GM19463 (cell line): ENCODE measurements around the gene CBLB.
A peak's percentile ranks its signal among the peaks of the same experiment; 100 is the strongest.

ENCODE experiments used
- ATAC-seq: cut with Tn5 transposase; IDR thresholded peaks from one replicate; pipeline ENCODE4 v1.9.1; 2021; ENCODE audit warnings: mild to moderate bottlenecking, moderate library complexity; ENCODE audit not compliant: unreplicated experiment

CBLB gene

DNA sequence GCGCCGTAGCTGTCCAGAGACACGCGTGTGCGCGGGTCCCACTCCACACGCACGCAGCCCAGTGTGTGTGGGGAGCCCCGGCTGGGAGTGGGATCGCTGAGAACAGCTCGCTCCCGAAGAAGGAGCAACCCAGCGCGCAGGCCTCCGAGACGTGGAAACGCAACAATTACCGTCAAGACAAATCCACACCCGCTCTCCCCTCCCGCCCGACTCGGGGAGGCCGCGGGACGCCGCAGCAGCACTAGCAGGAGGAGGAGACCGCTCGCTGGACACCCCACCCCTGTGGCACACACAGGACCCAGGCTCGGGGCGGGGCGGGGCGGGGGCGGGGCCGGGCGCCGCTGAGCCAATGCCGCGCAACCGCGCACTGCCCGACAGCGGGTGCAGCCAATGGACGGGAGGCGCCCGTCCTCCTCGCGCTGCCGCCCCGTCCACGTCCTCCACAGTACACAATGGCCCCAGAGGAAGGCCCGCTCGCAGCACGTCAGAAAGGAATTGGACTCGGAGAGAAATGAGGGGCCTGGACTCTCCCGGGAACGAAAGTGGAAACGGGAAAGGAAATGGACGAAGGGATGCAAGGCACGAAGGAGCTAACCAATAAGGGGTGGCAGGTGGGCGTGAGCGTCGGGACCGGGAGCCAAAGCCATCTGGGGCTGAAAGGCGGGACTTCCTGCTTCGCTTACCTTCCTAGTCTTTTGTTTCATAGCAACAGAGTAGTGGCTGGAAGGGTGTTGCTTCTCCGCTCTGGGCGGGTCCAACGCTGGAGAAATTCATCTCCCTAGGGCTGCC is at the start of gene CBLB:
TSS of gene CBLB (minus strand) at position 271 of the 789 bp plus-strand sequence. CDS start 1,435 bp downstream, outside the sequence.
- ATAC-seq: peak; percentile 81

DNA sequence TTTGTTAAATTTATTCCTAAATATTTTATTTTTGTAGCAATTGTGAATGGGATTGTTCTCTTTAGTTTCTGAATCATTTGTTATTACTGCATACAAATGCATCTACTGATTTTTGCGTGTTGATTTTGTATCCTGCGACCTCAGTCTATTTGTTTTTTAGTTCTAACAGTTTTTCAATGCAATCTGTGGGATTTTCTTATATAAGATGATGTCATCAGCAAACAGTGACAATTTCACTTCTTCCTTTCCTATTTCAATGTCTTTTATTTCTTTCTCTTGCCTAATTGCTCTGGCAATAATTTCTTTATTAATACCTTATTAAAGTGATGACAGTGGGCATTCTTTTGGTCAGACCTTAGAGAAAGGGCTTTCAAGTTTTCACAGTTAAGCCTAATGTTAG is 48.0 kb upstream of the CBLB start:
- no peak for ATAC-seq

DNA sequence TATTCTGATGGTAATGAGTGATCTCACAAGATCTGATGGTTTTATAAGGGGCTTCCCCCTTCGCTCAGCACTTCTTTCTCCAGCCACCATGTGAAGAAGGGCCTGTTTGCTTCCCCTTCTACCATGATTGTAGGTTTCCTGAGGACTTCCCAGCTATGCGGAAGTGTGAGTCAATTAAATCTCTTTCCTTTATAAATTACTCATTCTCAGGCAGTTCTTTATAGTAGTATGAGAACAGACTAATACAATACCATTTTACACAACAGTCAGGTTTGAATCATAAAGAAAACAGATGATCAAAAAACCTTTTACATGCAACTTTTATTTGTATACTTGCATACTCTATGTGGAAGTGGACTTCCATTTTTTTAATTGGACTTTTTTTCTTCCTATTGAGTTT is 46.7 kb upstream of the CBLB start:
- ATAC-seq: no peak

DNA sequence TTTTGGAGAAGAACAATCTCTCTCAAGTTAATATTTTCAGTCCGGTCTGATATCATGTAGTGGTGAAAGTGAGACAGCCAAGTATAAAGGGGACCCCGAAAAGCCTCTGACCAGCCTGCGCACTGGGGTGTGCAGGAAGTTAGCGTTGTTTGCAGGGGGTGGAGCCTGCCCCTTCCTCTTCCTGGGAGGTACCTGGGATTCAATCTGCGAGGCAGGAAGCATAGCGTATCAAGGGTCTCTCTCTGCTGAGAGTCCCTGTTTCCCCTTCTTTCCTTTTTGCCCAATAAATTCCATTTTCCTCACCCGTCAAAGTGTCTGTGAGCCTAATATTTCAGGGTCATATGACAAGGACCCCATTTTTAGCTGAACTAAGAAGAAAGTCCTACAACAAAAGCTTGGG is 44.8 kb upstream of the CBLB start:
- no peak for ATAC-seq

DNA sequence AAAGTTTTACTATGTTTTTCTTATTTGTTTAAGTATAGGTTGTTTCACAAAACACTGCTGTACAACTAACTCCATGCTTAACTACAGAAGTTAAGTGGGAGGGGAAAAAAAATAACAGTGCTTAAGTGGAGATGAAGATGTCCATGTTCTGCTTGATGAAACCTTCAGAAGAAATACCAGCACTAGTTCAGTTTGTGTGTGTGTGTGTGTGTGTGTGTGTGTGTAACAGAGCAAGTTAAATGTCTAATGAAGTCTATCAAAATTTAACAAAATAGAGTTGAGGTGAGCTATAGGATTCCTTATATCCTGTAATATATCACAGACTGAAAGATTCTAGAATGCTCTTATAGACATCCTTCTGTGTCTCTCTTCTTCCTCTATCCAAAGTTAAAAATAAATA is 44.1 kb upstream of the CBLB start:
- ATAC-seq: no peak

DNA sequence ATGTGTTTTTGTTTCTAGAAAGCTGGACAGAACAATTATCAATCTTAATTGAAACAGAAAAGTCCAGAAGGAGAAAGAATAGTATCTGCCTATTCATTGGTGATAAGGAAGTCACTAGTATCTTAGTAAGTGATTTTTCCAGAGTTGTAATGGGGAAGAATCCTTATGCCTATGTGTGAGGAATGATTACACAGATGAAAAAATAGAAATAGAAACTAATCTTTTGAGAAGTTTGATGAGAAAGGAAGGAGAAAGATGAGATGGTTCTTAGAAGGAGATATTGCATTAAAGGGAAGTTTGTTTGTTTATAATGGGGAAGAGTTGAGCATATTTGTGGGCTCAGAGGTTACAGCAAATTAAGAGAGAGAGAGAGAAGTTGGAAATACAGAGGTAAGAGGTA is 42.7 kb upstream of the CBLB start:
- ATAC-seq: no peak

DNA sequence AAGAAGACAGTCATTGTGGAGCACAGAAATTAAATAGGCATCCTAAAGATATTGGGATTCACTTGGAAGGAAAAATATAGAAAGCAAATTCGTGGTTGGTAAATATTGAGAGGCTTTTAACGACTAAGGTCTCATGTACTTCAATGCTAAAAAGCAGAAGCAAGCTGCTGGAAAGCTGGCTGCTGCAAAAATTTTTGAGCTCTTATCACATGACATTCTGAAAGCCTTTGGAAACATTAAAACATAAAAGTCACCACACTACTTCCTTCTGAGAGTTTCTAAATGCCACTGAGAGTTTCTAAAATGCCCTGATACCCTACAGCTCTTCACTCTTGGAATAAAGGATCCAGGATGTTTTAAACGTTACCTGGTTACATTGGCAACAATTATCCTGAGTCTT is 39.0 kb upstream of the CBLB start:
- ATAC-seq: peak; percentile 60

DNA sequence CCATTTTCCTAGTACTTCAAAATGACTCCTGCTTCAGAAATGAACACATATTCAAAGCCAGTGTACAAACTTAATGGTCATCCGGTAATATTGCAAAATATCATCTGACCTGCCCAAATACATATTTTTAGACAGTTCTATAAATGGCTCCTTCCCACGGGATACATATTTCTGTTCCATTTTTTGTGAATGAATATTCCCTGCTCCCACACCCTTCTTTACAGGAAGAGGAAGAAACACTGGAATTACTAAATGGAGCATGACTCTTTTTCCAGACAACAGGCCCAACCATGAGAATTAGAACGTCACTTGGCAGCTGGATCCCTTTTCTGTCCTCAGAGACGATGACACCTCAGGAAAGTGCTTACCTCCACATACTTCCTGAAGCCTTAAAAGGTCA is 38.0 kb upstream of the CBLB start:
- ATAC-seq: no peak

DNA sequence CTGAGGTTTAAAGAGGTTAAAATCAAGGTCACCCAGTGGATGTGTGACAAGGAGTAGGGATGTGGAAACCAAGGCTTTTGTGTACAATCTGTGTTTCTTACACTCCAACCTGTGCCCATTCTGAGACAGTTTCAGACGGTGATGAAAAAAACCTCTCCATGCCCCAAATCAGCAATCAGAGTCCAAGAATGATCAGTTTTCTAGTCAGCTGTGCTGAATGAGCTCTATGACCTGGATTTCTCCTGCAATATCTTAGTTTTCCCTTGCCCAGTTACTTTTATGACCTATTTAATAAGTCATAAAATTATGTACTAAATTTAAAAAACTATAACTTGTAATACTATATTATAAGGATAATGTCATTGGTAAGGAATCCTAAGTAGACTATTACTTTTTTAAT is 37.5 kb upstream of the CBLB start:
- no peak for ATAC-seq

DNA sequence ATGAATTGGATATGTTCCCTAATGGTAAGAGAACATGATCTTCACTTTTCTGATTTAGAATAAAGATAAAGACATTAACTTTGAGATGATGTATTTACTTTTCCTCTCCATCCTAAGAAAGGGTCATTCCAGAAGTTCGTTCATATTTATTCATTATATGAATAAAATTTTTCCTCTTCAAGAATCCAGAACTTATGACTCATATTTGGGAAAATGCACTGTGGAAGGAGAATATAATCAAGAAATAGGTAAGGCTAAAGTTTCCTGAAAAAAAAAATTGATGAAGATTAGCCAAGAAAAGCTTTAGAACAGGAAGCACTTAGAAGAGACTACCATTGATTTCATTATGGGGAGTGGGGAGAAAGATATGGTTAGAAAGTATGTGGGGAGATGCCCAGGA is 36.5 kb upstream of the CBLB start:
- ATAC-seq: no peak

DNA sequence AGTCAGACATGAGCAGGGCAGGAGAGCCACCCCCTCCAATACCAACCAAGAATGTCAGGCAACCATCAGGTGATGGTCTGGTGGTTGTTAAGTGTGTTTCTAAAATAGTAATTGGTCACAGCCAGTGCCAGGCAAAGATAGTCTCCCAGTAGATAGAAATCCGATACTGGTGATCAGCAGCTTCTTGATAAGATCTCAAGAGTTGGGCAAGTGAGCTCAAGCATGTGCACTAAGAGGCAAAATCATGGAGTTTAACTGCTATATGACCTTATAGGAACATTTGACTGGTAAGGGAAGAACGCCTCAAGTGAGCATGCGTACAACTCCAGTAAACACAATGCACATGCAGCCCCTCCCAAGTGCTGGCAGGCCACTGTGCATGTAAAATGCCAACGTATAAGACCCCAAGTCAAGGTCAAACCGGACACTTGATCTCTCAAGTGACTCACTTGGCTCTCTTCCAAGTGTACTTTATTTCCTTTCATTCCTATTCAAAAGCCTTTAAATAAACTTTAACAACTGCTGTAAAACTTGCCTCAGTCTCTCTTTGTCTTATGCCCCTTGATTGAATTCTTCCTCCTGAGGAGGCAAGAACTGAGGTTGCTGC is 36.0 kb upstream of the CBLB start:
- ATAC-seq: no peak

DNA sequence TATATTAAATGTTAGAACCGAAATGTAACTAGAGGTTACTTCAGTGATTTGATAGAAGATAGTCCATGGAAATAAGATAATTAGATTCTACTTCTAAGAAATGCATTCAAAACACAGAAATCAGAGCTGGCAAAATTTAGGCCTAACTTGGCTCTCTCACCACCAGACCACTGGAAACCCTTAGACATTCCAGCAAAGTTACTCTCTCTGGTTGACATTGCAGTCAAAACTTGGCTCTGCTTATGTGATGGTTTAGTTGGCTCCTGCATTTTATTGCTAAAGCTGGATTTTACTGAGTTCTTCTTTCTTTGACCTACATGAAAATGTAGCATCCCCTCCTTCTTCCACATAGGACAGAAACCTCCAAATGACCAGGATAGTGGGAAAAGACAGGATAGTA is 35.4 kb upstream of the CBLB start:
- no peak for ATAC-seq

DNA sequence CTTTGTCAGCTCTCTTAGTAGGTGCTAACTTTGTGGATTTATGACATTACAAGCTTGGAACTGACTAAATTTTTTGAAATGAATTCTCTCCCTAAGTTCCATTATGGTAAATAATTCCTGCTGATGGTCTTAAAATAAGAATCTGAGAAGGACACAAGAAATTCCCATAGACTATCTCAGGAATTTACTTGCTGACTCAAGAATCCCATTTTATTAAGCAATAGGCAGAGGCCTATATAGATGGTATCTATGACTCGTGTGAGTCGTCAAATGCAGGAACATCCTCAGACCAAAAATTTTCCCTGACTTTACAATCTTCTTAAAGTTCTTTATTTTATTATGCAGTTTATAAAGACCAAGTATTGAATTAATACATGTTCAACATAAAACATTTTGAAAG is 30.7 kb upstream of the CBLB start:
- ATAC-seq: no peak

DNA sequence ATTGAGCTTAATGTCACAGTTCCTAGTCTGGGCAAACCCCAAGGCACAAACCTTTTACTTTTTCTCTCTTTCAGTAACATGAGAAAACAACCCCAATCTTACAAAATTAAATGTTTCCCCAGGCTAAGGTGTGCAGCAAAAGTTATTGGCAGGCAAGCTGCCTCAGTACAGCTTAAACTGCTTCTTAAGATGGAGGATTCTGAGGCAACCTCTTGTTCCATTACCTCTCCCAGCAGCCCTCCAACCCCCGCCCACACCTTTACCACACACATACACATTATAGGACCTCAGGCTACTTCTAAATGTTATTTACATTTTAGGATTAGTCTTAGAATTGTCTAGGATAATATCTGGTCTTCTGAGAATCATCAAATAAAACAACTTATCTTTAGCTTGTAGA is 22.3 kb upstream of the CBLB start:
- ATAC-seq: no peak

DNA sequence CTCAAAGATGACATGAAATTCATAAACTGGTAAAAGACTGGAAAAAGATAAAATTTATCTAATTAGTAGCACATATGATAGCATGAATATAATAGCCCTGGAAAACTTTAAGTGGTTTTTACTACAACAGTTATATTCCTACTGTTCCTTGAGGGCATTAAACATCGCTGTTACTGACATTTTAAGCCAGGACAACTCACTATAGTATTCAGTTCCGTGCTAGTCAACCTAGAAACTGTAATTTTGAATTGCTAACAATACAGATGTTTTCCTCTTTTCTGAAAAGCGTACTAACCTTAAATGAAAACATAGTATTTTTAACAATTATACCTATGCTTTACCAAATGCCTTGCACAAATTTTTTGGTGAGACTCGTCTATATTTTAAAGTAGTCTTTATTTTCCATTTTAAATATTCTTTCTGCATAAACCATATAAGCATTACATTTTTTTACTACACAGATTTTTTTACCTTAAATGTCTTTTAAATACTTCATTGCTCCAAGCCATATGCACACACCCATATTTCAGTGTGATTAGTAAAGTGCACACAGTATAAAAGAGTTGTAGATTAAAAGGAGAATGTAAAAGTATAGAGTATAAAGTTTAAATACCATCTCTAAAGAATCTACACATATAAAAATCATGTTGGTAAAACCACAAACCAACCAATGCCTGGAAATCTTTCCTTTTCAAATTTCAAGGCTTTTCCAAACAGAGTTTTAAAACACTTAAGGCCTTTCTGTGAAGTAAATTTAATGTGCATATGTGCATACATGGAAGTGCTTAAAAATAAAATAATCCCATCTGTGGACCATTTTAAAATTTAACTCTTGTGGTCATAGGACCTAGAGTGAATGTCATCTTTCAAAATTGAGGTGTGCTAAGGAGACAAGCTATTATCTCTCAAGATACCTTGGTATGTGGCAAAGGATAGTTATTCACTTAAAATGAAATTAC is 20.1 kb upstream of the CBLB start:
- ATAC-seq: no peak

DNA sequence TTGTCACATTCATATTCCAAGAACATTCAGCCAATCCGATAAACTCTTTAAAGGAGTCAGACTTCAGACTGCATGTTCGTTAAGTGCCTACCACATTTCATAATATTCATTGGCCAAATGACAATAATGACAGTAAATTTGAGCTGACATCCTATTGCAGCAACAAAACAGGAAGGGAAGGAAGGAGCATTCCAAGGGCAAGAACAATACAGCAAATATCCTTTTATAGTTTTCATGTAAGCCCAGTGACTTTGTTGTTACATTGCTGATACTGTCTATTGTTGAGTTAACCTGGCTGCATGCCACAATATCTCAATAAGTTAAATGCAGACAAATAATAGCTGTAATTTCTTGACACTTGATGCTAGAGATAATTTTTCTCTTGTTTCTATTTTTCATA is 16.4 kb upstream of the CBLB start:
- no peak for ATAC-seq

DNA sequence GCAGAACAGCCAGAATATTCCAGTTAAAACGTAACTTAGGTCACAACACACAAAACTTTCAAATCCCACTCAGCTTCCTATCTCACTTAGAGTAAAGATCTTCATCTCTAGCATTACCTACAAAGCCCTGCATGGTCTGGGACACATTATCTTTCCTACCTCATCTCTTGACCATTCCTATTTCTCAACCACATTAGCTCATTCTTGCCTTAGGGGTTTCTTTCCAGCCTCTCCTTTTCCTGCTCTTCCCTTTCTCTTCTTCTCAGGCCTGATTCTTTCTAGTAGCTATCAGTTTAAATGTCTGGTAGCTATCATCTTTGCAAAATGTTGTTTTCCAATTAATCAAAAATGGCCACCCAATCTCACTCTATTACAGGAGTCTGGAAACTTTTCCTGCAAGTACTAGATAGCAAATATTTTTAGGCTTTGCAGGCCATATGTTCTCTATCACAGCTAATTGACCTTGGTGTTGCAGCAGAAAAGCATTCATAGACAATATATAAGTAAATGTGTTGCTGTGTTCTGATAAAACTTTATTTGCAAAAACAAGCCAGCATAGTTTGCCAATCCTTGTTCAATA is 15.1 kb upstream of the CBLB start:
- no peak for ATAC-seq

DNA sequence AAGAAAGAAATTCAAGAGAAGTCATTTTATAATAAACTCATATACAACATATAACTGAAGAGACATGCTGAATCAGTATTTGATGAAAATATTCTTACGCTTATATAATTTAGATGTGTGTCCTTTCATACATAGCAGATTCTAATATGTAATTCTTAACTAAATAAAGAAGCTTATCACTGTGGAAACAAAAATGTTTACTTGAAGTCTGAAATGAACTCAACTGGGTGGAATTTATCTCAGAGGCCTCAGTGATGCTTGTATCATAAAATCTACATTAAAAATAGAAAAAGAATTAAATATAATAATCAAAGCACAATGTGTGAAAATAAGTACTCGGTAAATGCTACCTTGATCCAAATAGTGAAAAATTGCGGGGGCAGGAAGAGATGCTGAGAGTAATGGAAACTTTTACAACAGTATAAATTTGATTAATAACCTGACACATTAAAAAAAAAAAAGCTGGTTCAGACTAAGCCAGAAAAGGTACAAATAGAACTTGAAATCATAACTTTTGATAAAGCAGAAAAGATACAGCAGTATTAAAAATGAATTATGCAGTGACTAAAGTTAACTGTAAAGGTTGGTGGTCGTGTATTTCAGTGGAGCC is 12.0 kb upstream of the CBLB start:
- ATAC-seq: no peak

DNA sequence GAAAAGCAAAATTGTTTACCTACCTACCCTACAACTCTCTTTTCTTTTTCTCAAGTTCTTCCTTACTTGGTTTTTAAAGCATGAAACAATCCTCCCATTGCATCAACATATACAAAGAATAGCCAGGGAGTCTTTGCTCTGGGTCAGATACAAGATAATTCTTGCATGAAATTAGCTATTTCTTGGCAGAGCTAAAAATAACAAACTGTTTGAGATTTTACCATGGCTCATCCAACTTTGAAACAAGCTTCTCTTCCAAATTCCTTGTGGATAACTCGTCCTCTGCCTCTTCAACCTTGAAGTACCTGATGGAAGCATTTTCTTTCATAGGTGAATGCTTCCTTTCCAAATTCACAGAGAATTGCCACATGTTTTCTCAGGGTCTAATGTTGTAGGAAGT is 9.2 kb upstream of the CBLB start:
- no peak for ATAC-seq

DNA sequence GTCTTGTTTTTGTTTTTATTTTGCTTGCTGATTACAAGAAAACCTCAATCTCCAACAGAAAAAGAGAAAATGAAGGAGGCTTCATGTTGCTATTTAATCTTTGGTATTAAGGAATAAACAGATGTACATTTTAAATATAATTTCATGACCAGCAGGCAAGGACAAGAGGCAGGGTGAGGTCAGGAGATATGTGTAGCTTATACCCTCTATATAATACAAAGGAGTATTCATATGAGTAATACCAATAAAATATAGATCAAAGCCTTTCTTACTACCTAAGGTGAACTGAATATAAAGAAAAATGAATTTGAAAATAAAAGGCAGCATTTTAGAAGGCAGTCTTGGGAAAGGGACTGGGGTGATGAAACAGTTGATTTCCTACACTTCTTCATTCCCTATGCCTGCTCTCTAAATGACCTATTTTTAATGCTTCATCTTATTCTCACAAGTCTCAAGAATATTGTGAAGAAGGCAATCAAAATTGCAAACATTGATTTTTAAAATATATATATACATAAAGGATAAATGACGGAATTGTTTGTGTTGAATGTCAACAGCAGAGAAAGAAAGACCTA is 8.6 kb upstream of the CBLB start:
- ATAC-seq: no peak
